HUDEP-2 (cell line): ENCODE results near the gene DCBLD1.
A peak's percentile ranks its signal among the peaks of the same experiment; 100 is the strongest.

Experiments
- DNase-seq, 76 experiments: peaks; one replicate each; lab custom pipeline; 2025; ENCODE audit not compliant: unreplicated experiment in 76 of 76; lab: John Stamatoyannopoulos, UW

Gene DCBLD1

DNA sequence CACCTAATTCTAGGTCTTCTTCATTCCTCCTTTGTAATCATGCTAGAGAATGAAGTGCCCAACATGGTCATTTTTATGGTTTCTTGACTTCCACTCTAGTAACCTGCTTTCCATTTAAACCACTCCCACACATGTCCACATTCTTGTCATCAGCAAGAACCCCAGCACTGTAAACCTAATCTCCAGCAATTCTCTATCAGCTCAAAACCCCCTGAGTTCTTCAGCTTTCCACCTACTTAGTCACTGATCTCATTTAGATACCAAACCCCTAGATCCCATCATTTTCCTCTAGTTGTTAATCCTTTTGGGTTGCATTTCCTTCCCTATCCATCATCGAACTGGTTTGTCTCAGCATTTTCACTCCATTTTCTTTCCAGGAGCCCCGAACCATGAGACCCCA is 70.1 kb downstream of the DCBLD1 start:
- DNase-seq = peak in 1 of 76 experiments; percentile 12

DNA sequence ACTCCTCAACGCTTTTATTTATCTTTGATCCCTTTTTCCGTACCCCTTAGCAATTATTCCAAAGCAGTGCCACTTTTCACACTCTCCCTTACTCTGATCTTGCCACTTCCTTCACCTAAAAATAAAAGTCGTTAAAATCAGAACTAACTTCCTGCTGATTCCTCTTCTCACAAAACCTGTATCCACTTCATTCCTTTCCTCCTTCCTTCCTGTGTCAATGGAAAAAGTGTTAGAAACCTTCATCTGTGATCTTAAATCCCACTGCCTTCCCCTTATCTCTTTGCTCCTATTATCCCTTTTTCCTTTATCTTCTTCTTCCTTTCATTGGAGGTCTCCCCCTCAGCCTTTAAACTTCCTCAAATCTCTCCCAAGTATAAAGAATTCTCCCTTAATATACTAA is 70.7 kb downstream of the DCBLD1 start:
- no peak for DNase-seq

DNA sequence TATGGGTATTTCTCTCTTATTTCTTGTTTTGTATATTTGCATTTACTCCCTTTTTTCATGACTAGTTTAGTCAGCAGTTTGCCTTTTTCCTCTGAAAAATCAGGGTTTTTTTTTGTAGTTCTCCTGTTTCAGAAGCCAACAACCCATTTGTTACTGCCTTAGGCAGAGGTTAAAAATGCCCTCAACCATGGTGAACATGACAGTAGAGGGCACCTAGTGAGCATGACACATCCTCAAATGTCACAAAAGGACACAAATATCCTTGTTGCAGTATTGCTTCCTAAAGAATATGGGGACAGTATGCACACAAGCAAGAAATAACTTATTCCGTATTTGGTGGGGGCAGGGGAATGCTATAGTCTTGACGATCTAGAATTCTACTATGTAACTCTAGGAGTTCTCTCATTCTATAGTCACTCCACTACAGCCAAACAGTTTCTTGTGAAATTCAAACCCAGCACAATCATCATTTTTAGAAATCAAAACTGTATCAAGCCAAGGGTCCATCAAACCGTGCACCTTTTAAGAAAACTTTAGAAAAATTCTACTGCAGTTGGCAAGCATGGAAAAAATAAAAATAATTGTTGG is 72.9 kb downstream of the DCBLD1 start:
- peak in 5 of 76 experiments; percentile 20 to 32 (median 26) for DNase-seq

DNA sequence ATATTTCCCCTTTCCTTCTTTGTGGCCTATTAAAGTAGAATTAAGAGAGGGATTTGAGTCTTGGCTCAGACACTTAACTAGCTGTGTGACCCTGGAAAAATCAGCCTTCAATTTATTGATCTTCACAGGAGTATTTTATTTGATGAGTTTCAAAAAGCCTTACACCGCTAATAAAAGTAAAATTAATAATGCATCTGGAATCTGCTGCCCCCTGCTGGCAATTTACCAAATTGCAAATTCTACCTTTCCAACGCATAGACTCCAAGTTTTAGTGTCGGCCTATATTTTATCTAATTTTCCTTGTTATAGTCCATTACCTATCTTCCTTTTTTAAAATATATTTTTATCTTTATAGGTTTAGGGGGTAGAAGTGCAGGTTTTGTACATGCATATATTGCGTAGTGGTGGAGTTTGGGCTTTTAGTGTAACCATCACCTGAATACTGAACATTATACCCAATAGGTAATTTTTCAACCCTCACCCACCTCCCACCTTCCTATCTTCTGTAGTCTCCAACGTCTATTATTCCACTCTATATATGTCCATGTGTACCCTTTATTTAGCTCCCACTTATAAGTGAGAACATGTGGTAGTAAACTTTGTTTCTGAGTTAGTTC is 73.5 kb downstream of the DCBLD1 start:
- DNase-seq = peak in 37 of 76 experiments; percentile 4 to 59 (median 29)

DNA sequence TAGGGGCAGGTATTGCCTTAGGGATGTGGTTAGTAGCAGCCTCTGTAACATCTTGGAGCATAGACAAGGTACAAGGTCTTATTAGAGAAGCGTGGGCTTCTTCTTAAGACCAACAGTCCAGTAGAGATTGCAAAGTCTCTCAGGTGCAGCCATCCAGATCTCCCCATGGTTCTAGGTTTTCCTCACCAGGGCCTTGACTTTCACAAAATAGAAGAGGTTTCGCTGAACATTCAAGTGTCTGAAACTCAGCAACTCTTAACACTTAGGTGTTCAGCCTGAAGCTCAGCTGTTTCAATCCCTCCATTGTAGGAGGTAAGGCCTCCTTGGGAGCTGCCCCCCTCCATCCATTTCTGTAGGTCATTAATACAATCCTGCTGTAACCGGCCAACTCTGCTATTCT is 75.5 kb downstream of the DCBLD1 start:
- DNase-seq = no peak

DNA sequence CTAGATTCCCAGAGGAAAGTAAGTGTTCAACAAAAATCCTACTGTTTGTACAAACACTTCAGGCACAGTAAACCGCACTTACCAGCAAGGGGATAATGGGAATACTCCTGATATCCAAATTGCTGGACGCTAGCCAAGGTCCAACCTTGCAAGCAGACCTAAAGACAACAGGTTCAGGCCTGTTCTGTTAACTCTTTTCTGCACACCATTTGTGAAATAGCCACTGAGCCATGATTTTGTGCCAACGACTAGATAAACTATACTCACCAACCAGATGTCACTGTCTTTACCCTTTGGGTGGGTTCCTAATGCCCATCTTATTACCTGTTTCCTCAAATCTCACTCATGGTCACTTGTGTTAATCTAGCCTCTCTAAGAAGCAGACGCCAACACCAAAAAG is 76.3 kb downstream of the DCBLD1 start:
- no peak for DNase-seq

DNA sequence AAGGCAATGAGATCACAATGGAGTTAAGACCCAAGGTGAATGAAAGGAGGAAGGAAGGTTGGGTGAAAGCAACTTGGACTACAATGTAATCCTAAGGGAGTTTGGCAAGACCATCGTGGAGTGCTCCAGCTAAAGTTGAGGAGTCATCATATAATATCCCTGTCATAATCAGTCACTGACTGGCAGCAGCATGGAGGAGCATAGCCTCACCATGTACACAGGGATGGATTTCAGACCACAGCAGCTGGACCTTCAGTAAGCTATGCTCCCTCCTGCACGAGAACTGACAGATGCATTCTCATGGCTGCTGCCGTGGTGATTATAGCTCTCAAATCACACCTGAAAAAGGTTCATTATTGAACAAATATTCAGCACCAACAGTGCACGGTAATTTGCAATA is 76.8 kb downstream of the DCBLD1 start:
- DNase-seq = no peak

DNA sequence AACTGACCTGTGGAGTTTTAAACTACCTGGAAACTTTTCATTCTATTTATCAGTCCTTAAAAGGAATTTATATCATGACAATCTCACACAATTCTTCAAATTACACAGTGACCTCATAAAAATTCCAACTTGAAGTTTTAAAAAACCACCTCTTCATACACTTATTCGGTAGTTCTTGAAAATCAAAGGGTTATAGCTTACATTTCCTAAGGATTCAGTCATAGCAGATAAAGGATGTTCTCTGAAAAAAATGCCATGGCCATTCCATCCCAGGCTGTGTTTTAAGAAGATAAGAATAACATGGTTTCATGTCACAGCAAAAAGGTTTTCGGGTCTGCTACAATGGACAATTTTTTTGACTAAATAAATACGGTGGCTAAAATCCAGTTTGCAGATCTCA is 78.7 kb downstream of the DCBLD1 start:
- no peak for DNase-seq

DNA sequence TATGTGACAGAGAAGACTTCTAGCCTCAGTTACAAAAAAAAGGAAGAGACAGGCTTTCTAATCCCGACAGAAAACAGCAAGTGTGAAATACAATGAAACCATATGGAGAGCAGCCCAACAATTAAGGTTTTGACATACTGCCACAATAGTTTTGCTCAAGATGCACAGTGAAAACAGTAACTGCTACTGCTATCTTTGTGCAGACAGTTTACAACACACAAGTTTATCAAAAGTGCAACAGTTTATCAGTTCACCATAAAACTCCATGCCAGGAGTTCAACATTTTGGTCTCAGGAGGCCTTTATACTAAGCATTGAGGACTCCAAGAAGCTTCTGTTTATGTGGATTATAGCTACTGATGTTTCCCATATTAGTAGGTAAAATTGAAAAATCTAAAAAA is 82.2 kb downstream of the DCBLD1 start:
- DNase-seq = peak in 14 of 76 experiments; percentile 17 to 57 (median 35)

DNA sequence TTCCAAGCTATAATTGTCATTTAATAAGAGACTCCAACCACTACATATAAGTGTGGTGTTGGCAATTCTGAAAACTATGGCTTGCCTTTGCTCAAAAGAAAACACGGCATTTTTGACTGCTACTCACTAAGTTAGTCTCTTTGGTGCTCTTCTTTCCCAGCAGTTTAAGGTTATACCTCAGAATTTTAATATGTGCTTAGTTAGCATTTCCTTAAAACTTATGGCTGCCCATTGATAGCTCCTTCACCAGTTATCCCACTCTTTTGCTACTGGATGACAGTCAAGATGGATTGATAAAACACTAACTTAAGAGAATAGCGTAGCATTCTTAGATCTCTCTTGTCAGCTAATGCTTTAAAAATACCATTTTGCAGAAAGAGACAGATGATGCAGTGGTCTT is 85.8 kb downstream of the DCBLD1 start:
- no peak for DNase-seq

DNA sequence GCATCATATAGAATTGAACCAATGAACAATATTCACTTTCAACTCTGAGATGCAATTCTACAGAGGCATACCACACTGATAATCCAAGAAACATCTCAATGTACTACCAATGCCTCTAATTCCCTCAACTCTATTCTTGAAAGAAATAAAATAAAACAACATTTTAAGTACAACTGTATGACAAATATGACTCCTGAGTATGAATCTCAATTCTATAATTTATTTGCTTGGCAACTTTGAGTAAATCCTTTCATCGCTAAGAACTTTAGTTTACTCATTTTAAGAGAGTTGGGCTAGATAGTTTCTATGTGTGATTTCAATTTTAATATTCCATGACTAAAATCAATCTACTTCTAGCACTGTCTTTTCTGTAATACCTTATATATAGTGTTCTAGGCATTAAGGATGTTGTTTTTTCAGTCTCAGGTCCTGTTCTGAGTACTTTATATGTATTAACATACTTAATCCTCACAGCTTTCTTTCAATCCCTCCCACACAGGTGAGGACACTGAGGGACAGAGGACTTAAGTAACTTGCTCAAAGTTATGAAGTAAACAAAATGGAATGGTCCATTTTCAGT is 86.4 kb downstream of the DCBLD1 start:
- DNase-seq = no peak

DNA sequence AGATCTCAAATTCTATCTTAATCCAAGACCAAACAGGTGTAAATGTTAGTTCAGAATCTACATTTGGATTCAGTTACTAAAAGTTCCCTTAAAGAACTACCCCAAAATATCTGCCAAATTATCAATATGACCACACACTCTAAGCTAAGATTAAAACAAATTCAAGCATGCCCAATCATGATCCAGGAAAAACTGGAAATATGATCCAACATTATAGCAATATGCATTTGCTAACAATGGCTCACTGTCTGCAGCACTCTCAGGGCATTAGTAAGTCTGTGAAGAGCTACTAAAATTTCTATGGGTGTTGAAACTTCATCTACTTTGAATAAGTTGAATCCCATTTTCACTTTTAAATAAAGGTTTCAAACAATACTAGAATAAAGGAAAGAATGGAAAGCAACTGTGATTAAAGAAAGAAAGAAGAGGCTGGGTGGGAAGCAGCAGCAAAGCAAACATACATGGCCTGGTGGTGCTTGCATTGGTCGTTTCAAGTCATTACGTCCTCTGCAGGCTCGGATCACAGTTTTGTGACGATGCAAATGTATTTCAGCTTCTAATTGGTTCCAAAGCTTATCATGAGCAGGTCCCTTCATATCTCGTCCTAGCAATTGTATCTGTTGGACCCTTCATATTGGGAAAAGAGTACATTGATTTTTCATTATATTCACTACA is 90.7 kb downstream of the DCBLD1 start:
- DNase-seq = no peak

DNA sequence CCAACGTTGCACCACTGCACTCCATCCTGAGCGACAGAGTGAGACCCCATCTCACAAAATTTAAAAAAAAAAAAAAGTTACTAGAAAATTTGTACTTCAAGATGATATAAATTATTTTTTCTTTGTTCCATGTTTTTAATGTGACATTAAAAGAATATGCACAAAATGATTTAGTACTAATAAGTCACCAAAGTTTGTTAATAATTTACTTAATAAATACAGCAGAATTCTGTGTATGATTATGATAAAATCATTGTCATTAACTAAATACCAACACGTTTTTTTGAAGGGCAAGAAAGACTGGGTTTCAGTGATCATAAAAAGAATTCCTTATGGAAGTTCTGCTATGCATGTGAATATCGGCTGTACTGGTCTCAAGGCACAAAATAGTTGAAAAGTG is 91.7 kb downstream of the DCBLD1 start:
- DNase-seq = no peak

DNA sequence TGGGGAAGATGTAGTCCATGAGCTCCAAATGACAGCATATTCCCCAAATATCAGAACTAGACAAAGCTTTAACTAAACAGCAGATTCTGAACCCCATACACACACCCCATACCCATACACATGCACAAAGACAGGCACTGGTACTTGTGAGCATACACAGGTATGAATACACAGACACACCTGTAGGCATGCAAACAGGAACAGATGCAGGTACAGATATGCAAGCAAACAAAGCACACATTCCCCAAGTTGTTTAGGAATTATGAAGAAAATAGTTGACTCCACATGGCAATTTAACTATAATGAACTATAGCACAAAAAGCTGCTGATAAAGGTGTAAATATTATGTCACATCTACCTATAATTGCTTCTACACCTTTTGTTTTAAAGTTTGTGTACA is 103.2 kb downstream of the DCBLD1 start:
- no peak for DNase-seq

DNA sequence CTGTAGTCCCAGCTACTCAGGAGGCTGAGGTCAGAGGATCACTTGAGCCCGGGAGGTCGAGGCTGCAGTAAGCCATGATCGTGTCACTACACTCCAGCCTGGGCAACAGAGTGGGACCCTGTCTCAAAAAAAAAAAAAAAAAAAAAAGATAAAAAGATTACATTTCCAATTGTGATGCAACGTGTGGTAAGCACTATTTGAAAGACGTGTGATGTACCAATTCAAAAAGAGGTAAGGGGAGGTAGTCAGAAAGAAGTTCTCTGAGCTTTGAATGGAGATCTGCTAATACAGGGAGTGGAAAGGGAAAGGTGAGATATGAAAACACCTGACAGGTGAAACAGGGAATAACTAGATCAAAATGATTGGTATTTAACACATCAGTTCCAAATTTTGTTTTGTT is 108.0 kb downstream of the DCBLD1 start:
- no peak for DNase-seq

DNA sequence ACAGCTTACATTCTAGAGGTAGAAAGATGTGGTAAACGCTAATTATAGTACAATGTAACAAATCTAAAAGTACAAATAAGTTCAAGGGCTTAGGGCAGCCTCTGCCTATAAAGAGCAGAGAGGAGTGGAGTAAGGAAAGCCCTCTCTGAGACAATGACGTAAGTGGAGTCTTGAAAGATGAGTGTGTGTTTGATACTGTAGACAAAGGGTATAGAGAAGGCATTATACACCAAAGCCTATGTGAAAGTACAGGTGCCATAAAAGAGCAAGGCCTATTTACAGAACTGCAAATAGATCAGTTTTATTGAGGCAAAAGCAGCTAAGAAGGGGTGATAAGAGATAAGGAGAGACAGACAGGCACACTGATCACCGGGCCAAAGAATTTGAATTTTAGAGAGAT is 108.9 kb downstream of the DCBLD1 start:
- no peak for DNase-seq

DNA sequence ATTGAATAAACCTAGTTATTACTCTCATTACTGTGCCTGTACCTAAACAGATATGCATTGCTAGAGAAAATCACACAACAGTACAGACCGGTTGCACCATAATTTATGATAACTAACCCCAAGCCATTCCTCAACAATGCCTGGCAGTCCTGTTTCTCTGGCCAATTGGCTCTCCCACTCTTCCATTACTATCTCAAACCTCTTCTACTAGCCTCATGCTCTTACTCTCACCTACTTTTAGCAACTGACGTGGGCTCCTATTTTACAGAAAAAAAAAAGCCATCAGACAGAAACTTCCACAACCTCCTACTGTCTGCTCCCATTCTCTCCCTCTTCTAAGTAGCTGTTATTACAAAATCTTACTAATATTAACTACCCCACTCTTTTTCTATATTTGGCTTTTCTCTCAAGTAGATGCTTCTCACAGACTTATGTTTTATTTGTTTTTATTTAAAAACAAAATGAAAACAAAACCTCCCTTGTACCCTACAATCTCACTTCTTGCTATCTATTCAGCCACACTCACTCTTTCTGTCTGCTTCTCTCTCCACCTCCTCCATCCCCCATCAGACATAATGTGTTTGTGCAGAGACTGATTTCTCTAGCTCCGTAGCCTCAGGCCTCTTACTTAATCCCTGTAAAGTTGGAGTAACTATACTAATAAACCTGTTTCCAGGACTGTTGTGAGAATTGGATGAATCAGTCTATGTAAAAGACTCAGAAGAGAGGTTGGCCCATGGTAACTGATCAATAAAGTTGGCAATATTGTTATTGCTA is 110.7 kb downstream of the DCBLD1 start:
- DNase-seq = no peak

DNA sequence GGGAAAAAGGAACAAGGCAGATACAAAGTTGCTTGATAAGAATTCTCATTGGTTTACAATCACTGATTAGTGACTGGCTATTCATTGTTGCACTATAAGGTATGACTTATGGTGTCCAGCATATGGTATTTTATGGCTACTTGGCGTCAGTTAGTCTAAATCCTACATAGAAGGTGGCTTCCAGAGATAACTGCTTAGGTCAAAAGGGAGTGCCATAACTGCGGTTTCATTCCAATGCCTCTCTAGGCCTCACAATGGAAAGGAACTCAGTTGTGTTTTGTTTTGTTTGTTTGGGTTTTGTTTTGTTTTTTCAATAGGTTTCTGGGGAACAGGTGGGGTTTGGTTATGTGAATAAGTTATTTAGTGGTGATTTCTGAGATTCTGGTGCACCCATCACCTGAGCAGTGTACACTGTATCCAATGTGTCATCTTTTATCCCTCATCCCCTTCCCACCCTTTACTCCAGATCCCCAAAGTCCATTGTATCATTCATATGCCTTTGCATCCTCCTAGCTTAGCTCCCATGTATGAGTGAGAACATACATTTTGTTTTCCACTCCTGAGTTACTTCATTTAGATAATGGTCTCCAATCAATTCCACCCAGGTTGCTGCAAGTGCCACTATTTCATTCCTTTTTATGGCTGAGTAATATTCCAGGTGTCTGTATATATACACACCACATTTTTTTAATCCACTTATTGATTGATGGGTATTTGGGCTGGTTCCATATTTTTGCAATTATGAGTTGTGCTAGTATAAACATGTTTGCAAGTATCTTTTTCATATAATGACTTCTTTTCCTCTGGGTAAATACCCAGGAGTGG is 112.8 kb downstream of the DCBLD1 start:
- peak in 9 of 76 experiments; percentile 3 to 48 (median 29) for DNase-seq

DNA sequence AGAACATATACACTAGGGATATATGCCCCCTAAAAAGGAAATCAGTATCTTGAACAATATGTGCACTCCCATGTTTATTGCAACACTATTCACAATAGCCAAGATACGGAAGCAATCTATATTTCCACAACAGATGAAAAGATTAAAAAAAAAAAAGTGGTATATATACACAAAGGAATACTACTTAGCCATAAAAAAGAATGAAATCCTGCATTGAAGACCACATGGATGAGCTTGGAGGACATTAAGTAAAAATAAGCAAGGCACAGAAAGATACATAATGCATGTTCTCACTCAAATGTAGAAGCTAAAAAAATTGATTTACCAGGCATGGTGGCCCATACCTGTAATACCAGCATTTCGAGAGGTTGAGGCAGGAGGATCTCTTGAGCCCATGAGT is 115.3 kb downstream of the DCBLD1 start:
- DNase-seq = no peak
